NCI-H345 treated with DMSO at 0.1 percent for 48 hours (cell line): Measurements from ENCODE around the gene DUSP8.
"Not testable (repeated sequence)": the region's sequence is repeated elsewhere in the genome, so short reads cannot be mapped to it uniquely, and the experiment has no call there.

Experiments
- DNase-seq: peaks from one replicate; lab custom pipeline; 2025; ENCODE audit not compliant: unreplicated experiment; lab: John Stamatoyannopoulos, UW

DUSP8 gene

GRCh38 chr11:1589996-1590395 lies 17.9 kb upstream of the DUSP8 start:
- no peak for DNase-seq

GRCh38 chr11:1589191-1589963 lies 17.3 kb upstream of the DUSP8 start:
- DNase-seq = not testable (repeated sequence)

GRCh38 chr11:1586699-1587098 lies 14.6 kb upstream of the DUSP8 start:
- DNase-seq = no peak

- DNase-seq = not testable (repeated sequence)
These were observed 12.7 kb upstream of the DUSP8 start, which contains the start of gene KRTAP5-1 for GRCh38 chr11:1584661-1585370. Gene KRTAP5-1, minus strand, starts transcription at chr11:1585283. Its CDS starts 34 bp downstream, at chr11:1585249.

GRCh38 chr11:1582909-1583308 lies 10.8 kb upstream of the DUSP8 start:
- not testable (repeated sequence) for DNase-seq

- DNase-seq = no peak
These were observed 9.9 kb upstream of the DUSP8 start for GRCh38 chr11:1581976-1582375.

GRCh38 chr11:1576825-1577224 lies 4.8 kb upstream of the DUSP8 start:
- DNase-seq = no peak

- not testable (repeated sequence) for DNase-seq
These were observed 3.7 kb upstream of the DUSP8 start for GRCh38 chr11:1575756-1576155.

GRCh38 chr11:1574933-1575242 lies 2.8 kb upstream of the DUSP8 start:
- no peak for DNase-seq

- peak; percentile 85 for DNase-seq
These were observed 2.3 kb upstream of the DUSP8 start for GRCh38 chr11:1574238-1574932.

- no peak for DNase-seq
These were observed 1.8 kb upstream of the DUSP8 start for GRCh38 chr11:1573903-1574237.

GRCh38 chr11:1573077-1573902 lies 1.2 kb upstream of the DUSP8 start:
- DNase-seq = peak; percentile 63

- no peak for DNase-seq
These were observed 293 bp downstream of the DUSP8 start for GRCh38 chr11:1571760-1572196.

- DNase-seq = no peak
These were observed 943 bp downstream of the DUSP8 start for GRCh38 chr11:1570896-1571759.

- DNase-seq = no peak
These were observed 1.6 kb downstream of the DUSP8 start for GRCh38 chr11:1570531-1570895.

GRCh38 chr11:1570001-1570453 lies 2.0 kb downstream of the DUSP8 start:
- no peak for DNase-seq

- no peak for DNase-seq
These were observed 2.8 kb downstream of the DUSP8 start for GRCh38 chr11:1569251-1569780.

GRCh38 chr11:1568441-1568911 lies 3.6 kb downstream of the DUSP8 start:
- DNase-seq = peak; percentile 57

- no peak for DNase-seq
These were observed 4.4 kb downstream of the DUSP8 start for GRCh38 chr11:1567721-1568100.
